COLO668 (cell line): ENCODE results near the gene ITGB1.

Experiments
- DNase-seq: peaks from one replicate; lab custom pipeline; 2025; ENCODE audit not compliant: unreplicated experiment; lab: John Stamatoyannopoulos, UW

The ITGB1 gene

GRCh38 chr10:32955790-32956189, 2.2 kb downstream of the ITGB1 start:
- no peak for DNase-seq

GRCh38 chr10:32955299-32955772, 2.7 kb downstream of the ITGB1 start:
- no peak for DNase-seq

- DNase-seq: no peak
These were observed 3.3 kb downstream of the ITGB1 start for GRCh38 chr10:32954545-32955298.

GRCh38 chr10:32954080-32954479, 4.0 kb downstream of the ITGB1 start:
- DNase-seq: no peak

GRCh38 chr10:32953277-32953927, 4.6 kb downstream of the ITGB1 start:
- DNase-seq: no peak

- DNase-seq: no peak
These were observed 5.3 kb downstream of the ITGB1 start for GRCh38 chr10:32952541-32953276.

GRCh38 chr10:32952094-32952493, 5.9 kb downstream of the ITGB1 start:
- DNase-seq: no peak

GRCh38 chr10:32951111-32951510, 6.9 kb downstream of the ITGB1 start:
- no peak for DNase-seq

GRCh38 chr10:32950591-32951108, 7.4 kb downstream of the ITGB1 start:
- no peak for DNase-seq

GRCh38 chr10:32949221-32949678, 8.8 kb downstream of the ITGB1 start:
- DNase-seq: no peak

- DNase-seq: no peak
These were observed 9.6 kb downstream of the ITGB1 start for GRCh38 chr10:32948451-32948850.

- no peak for DNase-seq
These were observed 10.4 kb downstream of the ITGB1 start for GRCh38 chr10:32947586-32947985.

- no peak for DNase-seq
These were observed 11.9 kb downstream of the ITGB1 start for GRCh38 chr10:32946108-32946507.

- DNase-seq: no peak
These were observed 14.0 kb downstream of the ITGB1 start for GRCh38 chr10:32943854-32944661.

GRCh38 chr10:32943395-32943794, 14.6 kb downstream of the ITGB1 start:
- no peak for DNase-seq

GRCh38 chr10:32942081-32942480, 15.9 kb downstream of the ITGB1 start:
- DNase-seq: no peak

- DNase-seq: no peak
These were observed 16.7 kb downstream of the ITGB1 start for GRCh38 chr10:32941357-32941756.

GRCh38 chr10:32940321-32941301, 17.4 kb downstream of the ITGB1 start:
- DNase-seq: no peak

- DNase-seq: no peak
These were observed 18.5 kb downstream of the ITGB1 start for GRCh38 chr10:32939296-32940111.
